Stimulated activated memory B cell treated with anti-CD40 and anti-IgM and Interleukin-4, amounts not matched to agents 10 μg/mL and 1 μg/mL and 100 μg/mL, for 72 hours (primary cell): ENCODE measurements around the gene STAP2.
"Not testable (repeated sequence)": the region's sequence is repeated elsewhere in the genome, so short reads cannot be mapped to it uniquely, and the experiment has no call there.

Experiments
- ATAC-seq: fragments of 150-1000 bp; cut with Tn5 transposase; 2 replicates; pipeline ENCODE4 v1.10.0; 2021
- H3K27ac Mint-ChIP-seq: one replicate; pipeline ENCODE4 v1.8.0; 2022; ENCODE audit warnings: mild to moderate bottlenecking, mixed read lengths
- H3K27me3 Mint-ChIP-seq: one replicate; pipeline ENCODE4 v1.8.0; 2022; ENCODE audit warnings: mixed read lengths
- H3K36me3 Mint-ChIP-seq: one replicate; pipeline ENCODE4 v1.8.0; 2022; ENCODE audit warnings: mixed read lengths
- H3K4me1 Mint-ChIP-seq: one replicate; pipeline ENCODE4 v1.8.0; 2022; ENCODE audit warnings: mixed read lengths
- H3K4me3 Mint-ChIP-seq: one replicate; pipeline ENCODE4 v1.8.0; 2022; ENCODE audit warnings: mild to moderate bottlenecking, moderate library complexity, mixed read lengths
- H3K9me3 Mint-ChIP-seq: one replicate; pipeline ENCODE4 v1.8.0; 2022; ENCODE audit warnings: mixed read lengths

Gene STAP2

GRCh38 chr19:4288091-4288777 is 50.4 kb downstream of the STAP2 start:
- Mint-ChIP-seq H3K27me3 (peaks cover 39% of the 10 kb centered on the region), H3K4me3 (no peak overlapping the region), H3K4me1 (peaks cover 6% of the 10 kb centered on the region), H3K9me3 (no peaks in the 10 kb centered on the region), H3K36me3 (no peaks in the 10 kb centered on the region), H3K27ac (no peak overlapping the region)
- no peak for ATAC-seq

DNA sequence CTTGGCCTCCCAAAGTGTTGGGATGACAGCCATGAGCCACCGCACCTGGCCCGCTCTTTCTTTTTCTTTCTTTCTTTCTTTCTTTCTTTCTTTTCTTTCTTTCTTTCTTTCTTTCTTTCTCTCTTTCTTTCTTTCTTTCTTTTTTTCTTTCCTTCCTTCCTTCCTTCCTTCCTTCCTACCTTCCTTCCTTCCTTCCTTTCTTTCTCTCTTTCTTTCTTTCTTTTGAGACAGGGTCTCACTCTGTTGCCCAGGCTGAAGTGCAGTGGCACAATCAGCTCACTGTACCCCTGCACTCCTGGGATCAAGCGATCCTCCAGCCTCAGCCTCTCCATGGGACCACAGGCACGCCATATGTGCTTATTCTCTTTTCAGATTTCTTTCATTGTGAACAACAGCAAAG is 52.5 kb downstream of the STAP2 start:
- ATAC-seq, H3K27ac Mint-ChIP-seq, H3K4me1 Mint-ChIP-seq, H3K9me3 Mint-ChIP-seq, H3K4me3 Mint-ChIP-seq, H3K36me3 Mint-ChIP-seq: not testable (repeated sequence)
- H3K27me3 Mint-ChIP-seq, result peaks cover 59% of the 10 kb centered on the region

DNA sequence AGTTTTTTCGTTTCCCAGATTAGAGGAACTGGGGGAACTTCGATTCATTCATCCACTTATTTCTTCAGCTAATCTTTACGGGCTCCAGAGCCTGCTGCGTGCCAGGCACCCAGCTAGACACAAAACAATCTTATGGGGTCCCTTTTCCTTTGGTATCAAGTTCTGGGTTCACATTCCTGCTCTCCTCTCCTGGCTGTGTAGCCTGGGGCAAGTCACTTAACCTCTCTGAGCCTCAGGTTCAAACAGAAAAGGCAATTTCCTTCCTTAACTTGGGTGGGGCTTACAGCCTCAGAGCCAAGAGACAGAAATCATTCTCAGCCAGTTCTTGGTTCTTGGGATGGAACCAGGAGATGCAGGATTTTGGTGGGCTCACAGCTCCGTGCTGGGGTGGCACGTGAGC is 53.7 kb downstream of the STAP2 start:
- no peaks in the 10 kb centered on the region for H3K36me3 Mint-ChIP-seq
- H3K4me3 Mint-ChIP-seq, result no peak overlapping the region
- no peak overlapping the region for H3K27ac Mint-ChIP-seq
- ATAC-seq, result no peak
- peaks cover 70% of the 10 kb centered on the region for H3K27me3 Mint-ChIP-seq
- no peaks in the 10 kb centered on the region for H3K9me3 Mint-ChIP-seq
- peaks cover 8% of the 10 kb centered on the region for H3K4me1 Mint-ChIP-seq

GRCh38 chr19:4284176-4284958 is 54.3 kb downstream of the STAP2 start:
- peak; percentile 53 for ATAC-seq
- H3K27me3 Mint-ChIP-seq, result peaks cover 77% of the 10 kb centered on the region
- H3K9me3 Mint-ChIP-seq, result no peaks in the 10 kb centered on the region
- peaks cover 12% of the 10 kb centered on the region for H3K4me1 Mint-ChIP-seq
- H3K27ac Mint-ChIP-seq, result no peak overlapping the region
- no peak overlapping the region for H3K4me3 Mint-ChIP-seq
- H3K36me3 Mint-ChIP-seq, result no peaks in the 10 kb centered on the region

DNA sequence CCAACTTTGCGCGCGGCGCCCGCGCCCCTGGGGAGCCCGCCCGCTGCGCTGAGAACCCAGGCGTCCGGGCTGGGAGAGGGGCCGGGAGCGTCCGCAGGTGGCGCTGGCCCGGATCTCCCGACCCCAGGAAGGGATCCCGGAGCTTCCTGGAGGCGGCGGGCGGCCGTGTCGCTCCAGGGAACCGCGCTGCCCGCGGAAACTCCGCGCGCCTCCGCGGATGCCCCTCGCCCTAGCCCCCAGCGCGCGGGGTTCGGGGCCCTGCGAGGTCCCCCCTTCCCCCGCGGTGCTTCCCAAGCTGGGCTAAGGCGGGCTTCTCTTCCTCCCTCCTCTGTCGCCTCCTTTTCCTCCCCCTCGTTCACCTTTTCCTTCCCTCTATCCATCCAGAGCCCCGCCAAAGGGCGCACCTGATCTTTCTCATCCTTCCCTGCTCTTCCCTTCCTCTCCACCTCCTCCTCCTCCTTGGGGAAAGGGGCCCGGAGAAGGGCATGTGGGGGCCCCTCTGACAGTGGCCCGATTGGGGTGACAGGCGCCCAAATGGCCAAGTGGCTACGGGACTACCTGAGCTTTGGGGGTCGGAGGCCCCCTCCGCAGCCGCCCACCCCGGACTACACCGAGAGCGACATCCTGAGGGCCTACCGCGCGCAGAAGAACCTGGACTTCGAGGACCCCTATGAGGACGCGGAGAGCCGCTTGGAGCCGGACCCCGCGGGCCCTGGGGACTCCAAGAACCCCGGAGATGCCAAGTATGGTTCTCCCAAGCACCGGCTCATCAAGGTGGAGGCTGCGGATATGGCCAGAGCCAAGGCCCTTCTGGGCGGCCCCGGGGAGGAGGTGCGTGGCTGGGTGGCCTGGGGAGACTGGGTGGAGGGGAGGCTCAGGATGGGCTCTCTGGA is 58.9 kb downstream of the STAP2 start:
- peak overlapping the region; percentile 63 for H3K4me3 Mint-ChIP-seq
- no peaks in the 10 kb centered on the region for H3K9me3 Mint-ChIP-seq
- ATAC-seq, result peak; percentile 54

DNA sequence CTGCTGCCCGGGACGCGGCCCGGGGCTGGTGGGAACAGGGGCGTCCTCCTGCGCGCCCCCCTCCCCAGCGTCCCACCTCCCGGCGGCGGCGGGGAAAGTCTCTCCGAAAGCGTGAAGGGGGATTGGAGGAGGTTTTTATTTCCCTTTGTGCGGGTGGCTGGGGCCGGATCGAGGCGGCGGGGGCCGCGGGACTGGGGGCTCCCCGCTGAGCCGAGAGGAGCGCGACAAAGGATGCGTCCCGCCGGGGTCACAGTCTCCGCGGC is 59.4 kb downstream of the STAP2 start:
- peaks cover 6% of the 10 kb centered on the region for H3K4me1 Mint-ChIP-seq
- H3K36me3 Mint-ChIP-seq, result no peaks in the 10 kb centered on the region
- H3K27me3 Mint-ChIP-seq, result peaks cover 56% of the 10 kb centered on the region
- H3K9me3 Mint-ChIP-seq, result no peaks in the 10 kb centered on the region
- no peak overlapping the region for H3K27ac Mint-ChIP-seq
- ATAC-seq, result no peak
- no peak overlapping the region for H3K4me3 Mint-ChIP-seq

More for the DNA sequence above, 58.9 kb downstream of the STAP2 start:
- Mint-ChIP-seq H3K27ac (no peak overlapping the region), H3K36me3 (no peaks in the 10 kb centered on the region), H3K27me3 (peaks cover 61% of the 10 kb centered on the region), H3K4me1 (peaks cover 12% of the 10 kb centered on the region)

DNA sequence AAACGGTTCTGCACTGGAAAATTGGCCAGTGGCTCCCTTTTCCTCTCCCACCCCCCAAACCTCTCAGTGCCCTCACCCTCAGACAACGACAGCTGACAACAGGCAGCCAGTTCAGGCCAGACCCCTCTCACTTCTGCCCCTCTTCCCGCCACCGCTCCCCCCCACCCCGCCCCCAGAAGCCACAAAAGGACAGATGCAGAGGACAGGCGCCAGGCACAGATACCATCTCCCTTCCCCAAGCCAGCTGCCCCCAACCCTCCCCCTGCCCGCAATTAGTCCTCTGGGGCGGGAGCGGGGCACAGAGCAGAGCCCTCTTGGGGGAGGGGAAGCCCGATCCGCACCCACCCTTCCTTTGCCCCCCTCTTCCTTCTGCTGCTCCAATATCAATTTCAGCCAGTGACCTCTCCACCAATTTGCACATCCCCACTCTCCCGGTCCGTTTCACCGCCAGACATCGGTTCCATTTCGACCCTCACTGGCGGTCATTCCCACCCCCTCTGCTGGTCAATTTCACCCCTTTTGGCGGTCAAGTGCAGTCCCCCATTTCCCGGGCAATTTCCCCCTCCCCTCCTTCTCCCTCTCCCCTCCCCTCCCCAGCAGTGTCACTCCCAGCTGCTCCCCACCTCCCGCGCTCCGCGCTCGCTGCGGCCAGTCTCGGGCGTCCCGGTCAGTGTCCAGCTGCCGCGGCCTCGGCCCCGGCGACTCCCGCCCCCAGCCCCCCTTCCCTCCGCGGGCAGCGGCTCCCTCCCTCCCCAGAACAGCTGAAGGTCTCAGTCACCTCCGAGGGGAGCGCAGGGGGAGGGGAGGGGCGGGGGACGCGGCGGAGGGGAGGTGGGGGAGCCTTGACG is 60.0 kb downstream of the STAP2 start, which contains the start of gene SHD:
TSS of gene SHD (plus strand) at position 848 of the 848 bp plus-strand sequence. CDS start 798 bp downstream, outside the sequence.
- ATAC-seq, result no peak
- peaks cover 55% of the 10 kb centered on the region for H3K27me3 Mint-ChIP-seq
- H3K4me3 Mint-ChIP-seq, result peak within 1 kb of the TSS; percentile 63
- H3K9me3 Mint-ChIP-seq, result no peaks in the 10 kb centered on the region
- H3K36me3 Mint-ChIP-seq, result no peaks in the 10 kb centered on the region
- no peak within 1 kb of the TSS for H3K27ac Mint-ChIP-seq
- H3K4me1 Mint-ChIP-seq, result peaks cover 6% of the 10 kb centered on the region

DNA sequence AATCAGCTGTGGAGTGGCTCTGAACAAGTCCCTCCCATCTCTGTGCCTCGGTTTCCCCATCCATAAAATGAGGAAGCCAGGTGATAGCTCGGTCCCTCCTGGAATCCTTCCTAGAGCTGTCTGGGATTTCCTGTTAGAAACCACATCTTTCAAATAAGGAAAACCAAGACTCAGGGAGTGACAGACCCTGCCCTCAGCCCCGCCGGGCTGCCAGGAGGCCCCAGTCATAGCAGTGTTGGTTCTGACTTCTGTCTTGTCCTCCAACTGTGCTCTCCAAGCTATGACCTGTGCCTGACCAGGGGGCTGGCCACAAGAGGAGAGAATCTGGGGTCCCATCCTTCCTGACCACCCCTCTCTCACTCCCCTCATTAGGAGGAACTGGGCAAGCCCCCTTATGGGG is 60.6 kb downstream of the STAP2 start:
- Mint-ChIP-seq H3K4me3 (no peak overlapping the region), H3K27me3 (peaks cover 54% of the 10 kb centered on the region), H3K27ac (no peak overlapping the region), H3K36me3 (peaks cover 2% of the 10 kb centered on the region), H3K9me3 (no peaks in the 10 kb centered on the region), H3K4me1 (peaks cover 6% of the 10 kb centered on the region)
- no peak for ATAC-seq

- Mint-ChIP-seq H3K27ac (no peak overlapping the region), H3K36me3 (peaks cover 7% of the 10 kb centered on the region), H3K4me3 (no peak overlapping the region), H3K9me3 (no peaks in the 10 kb centered on the region), H3K4me1 (peaks cover 6% of the 10 kb centered on the region), H3K27me3 (peaks cover 46% of the 10 kb centered on the region)
- ATAC-seq, result no peak
Observed at GRCh38 chr19:4277191-4277696, 61.4 kb downstream of the STAP2 start.

DNA sequence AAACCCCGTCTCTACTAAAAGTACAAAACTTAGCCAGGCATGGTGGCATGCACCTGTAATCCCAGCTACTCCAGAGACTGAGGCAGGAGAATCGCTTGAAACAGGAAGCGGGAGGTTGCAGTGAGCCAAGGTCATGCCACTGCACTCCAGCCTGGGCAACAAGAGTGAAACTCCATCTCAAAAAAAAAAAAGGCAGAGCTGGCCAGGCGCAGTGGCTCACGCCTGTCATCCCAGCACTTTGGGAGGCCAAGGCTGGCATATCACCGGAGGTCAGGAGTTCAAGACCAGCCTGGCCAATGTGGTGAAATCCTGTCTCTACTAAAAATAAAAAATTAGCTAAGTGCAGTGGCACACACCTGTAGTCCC is 64.3 kb downstream of the STAP2 start:
- H3K9me3 Mint-ChIP-seq, ATAC-seq, H3K4me1 Mint-ChIP-seq, H3K4me3 Mint-ChIP-seq, H3K27ac Mint-ChIP-seq: not testable (repeated sequence)
- Mint-ChIP-seq H3K27me3 (peaks cover 17% of the 10 kb centered on the region), H3K36me3 (peaks cover 18% of the 10 kb centered on the region)
